Mammary microvascular endothelial cell (primary cell): ENCODE data around the gene DEFB108B. TPM values are rescaled to one million over a fixed set of nuclear protein-coding genes. Genes with fewer than 3 reads are reported as not detected.

Experiments used
- total RNA-seq: library from RNA; depleted of rRNA; stranded (reverse); fragments of >200 nt; gene quantifications from 2 replicates; pipeline ENCODE4 v1.2.3, GENCODE V29; 2015

DEFB108B gene, protein sequence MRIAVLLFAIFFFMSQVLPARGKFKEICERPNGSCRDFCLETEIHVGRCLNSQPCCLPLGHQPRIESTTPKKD
- not detected in 2 replicates for total RNA-seq

DNA sequence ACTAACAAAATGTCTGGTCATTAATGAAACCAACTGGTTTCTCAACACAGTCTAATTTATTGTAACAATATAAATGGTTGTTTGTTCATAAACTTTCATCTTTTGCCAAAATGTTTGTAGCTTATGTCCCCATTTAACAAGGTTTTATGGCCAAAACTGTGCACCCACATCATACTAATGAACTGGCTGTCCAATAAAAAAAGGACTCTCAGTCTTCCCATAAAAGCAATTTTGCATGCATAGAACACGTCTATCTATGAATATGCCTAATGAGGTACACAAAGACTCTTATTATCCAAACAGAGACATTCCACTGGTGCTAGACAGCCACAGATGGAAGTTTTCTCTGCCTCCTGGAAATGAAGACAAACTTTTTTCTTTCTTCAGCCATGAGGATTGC is at the start of gene DEFB108B:
Gene DEFB108B (plus strand): TSS at position 390 of the 400 bp plus-strand sequence. CDS start 0 bp downstream, at position 390.

DNA sequence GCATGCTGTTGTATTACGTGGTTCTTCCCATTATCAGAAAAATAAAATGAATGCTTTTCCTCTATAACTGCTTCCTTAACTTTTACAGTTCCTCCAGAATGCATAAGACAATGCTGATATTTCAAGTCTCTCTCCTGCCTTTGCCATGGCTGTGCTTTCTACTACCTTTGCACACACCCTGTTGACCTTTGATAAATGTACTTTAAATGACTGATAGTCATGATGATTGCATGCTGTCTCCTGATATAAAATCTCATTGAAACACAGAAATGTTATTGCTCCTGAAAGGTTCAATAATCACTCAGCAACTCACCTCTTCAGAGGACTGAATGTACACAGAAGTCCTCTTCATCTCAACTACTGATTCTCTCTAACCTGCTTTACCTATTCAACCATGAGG is 45.1 kb downstream of the DEFB108B start, which contains the start of gene DEFB131B:
Gene DEFB131B (plus strand): TSS at position 395 of the 400 bp plus-strand sequence. CDS start 0 bp downstream, at position 395.

Other genes with a start within 250 kb of the DEFB108B start
- gene DEFB131B, start 45.3 kb downstream of the DEFB108B start, total RNA-seq: not detected in 2 replicates
- 2.1 and 4.9 TPM in 2 replicates for gene XNDC1N, start 95.4 kb downstream of the DEFB108B start, total RNA-seq
- 22.1 and 24.1 TPM in 2 replicates for gene RNF121, start 95.8 kb downstream of the DEFB108B start, total RNA-seq
- gene IL18BP, start 165.7 kb downstream of the DEFB108B start, total RNA-seq: 4.9 and 6.4 TPM in 2 replicates
- 102 and 108 TPM in 2 replicates for gene NUMA1, start 247.3 kb downstream of the DEFB108B start, total RNA-seq
- gene LRRC51, start 247.7 kb downstream of the DEFB108B start, total RNA-seq: 1.2 and 2.6 TPM in 2 replicates